ENCODE results near the gene MRPL4.

The MRPL4 gene

DNA sequence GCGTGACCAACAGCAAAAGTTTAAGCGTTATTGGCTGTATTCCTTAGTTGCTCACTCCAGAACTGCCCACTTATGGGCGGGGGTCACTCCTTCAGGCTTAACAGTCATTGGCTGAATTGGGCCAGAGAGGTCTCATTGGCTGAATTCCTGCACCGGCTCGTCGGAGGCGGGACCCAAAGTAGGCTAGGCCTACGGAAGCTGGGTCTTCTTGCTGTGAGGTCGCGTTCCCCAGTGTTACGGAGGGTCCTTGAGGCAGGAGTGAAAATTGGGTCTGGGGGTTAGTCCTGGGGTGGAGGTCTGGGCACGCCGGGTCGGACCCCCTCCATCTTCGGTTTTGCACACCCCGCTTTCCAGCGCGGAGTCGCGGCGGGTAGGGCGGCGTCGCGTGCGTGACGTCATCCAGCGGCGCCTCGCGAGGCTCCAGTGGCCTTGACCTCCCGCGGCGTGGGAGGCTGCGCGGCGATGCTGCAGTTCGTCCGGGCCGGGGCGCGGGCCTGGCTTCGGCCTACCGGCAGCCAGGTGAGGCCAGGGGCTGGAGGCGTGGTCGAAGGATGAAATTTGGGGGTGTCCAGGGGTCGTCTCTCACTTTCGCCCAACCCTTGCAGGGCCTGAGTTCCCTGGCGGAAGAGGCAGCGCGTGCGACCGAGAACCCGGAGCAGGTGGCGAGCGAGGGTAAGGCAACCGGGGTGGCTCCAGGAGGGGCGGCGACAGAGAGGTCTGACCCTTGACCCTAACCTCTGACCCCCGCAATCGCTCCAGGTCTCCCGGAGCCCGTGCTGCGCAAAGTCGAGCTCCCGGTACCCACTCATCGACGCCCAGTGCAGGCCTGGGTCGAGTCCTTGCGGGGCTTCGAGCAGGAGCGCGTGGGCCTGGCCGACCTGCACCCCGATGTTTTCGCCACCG is at the start of gene MRPL4:
MRPL4 (plus strand) TSS at position 423 of the 903 bp plus-strand sequence; CDS start at position 463, 40 bp downstream.
- H3K27ac Mint-ChIP-seq, result peak within 1 kb of the TSS; percentile 96

DNA sequence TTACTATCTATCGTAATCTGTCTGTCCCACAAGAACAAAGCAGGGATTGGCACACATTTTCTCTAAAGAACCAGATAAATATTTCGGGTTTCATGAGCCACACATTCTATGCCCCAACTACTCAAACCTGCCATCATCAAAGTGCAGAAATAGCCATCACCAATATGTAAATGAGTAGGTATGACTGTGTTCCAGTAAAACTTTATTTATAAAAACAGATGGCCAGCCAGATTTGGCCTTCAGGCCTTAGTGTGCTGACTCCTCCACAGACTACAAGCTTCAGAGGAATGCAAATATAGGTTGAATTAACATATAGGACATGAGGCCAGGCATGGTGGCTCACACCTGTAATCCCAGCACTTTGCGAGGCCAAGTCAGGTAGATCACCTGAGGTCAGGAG is 48.3 kb upstream of the MRPL4 start:
- Mint-ChIP-seq H3K4me3 (no peak overlapping the region), H3K27ac (no peak overlapping the region), H3K4me1 (peaks cover 14% of the 10 kb centered on the region), H3K9me3 (peaks cover 6 to 13% of the 10 kb centered on the region in 2 donors), H3K27me3 (no peaks in the 10 kb centered on the region)
- ATAC-seq (no peak), DNase-seq (no peak)

More for the DNA sequence above, at the start of gene MRPL4:
- Mint-ChIP-seq H3K27me3 (no peaks in the 10 kb centered on the region), H3K4me3 (peak within 1 kb of the TSS; percentile 95 to 96), H3K4me1 (peaks cover 47% of the 10 kb centered on the region), H3K9me3 (no peaks in the 10 kb centered on the region)
- peak; percentile 97 for ATAC-seq
- DNase-seq, result peak; percentile 95 to 96

DNA sequence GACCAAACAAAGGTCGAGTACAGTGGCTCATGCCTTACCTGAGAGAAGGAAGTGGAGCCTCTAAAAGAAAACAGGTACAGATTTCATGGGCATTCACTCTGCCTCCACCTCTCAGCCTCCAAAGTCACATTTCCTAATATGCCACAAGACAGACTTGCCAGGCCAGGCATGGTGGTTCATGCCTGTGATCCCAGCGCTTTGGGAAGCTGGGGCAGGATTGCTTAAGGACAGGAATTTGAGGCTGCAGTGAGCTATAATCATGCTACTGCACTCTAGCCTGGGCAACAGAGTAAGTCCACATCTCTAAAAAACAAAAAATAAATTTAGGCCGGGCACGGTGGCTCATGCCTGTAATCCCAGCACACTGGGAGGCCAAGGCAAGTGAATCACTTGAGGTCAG is 46.4 kb upstream of the MRPL4 start:
- ATAC-seq (no peak), DNase-seq (no peak)
- Mint-ChIP-seq H3K27ac (no peak overlapping the region), H3K27me3 (no peaks in the 10 kb centered on the region), H3K4me1 (peaks cover 7% of the 10 kb centered on the region), H3K9me3 (peaks cover 6 to 13% of the 10 kb centered on the region in 2 donors), H3K4me3 (no peak overlapping the region)

DNA sequence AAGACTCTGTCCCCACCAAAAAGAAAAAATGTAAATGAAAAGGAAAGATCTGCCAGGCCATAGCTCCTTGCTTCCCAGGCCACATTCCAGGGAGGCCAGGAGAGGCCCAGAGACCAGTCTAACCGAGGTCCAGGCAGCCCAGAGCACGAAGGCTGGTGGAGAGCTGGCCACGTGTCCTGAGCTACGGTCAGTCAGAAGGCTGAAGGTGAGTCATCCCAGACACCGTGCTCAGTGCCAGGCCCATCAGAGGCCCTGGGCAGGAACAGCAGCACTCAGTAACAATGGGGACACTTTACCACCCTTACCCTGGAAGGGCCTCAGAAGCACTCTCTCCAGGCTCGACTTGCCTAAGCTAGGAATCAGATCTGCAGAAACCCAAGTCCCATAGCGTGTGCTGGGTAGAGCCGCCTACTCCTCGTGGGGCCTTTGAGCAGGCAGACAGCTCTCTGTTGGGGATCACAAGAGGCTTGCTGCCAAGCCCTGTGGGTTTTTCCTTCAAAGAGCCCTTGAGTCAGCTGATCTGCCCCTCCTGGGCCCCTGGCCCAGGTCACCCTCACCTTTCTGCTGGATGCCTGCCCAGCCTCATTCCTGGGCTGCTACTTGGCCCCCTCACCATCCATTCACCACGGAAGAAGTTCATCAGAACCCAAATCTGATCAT is 45.7 kb upstream of the MRPL4 start:
- no peaks in the 10 kb centered on the region for H3K27me3 Mint-ChIP-seq

DNA sequence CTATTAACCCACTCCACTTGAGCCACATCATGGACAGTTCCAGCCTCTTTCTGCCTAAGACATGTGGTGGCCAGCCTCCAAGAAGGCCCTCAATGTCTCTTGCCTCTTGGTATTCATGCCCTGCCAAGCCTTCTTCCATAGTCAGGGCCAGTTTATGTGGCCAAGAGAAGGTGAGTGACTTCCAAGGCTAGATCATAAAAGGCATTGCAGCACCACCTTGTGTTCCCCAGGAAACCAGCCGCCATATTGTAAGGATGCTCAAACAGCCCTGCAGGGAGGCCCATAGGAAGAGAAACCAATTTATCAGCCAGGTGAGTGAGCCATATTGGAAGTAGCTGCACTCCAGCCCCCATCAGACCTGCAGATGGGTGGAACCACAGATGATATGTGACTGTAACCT is 45.0 kb upstream of the MRPL4 start:
- peaks cover 6 to 13% of the 10 kb centered on the region in 2 donors for H3K9me3 Mint-ChIP-seq
- ATAC-seq, result no peak
- H3K4me1 Mint-ChIP-seq, result peaks cover 7% of the 10 kb centered on the region
- H3K27me3 Mint-ChIP-seq, result no peaks in the 10 kb centered on the region
- H3K27ac Mint-ChIP-seq, result peak overlapping the region in 1 of 2 donors; percentile 53
- H3K4me3 Mint-ChIP-seq, result no peak overlapping the region
- no peak for DNase-seq

More for the DNA sequence above, 45.7 kb upstream of the MRPL4 start:
- ATAC-seq (no peak), DNase-seq (no peak)
- no peak overlapping the region for H3K27ac Mint-ChIP-seq
- H3K4me3 Mint-ChIP-seq, result no peak overlapping the region
- peaks cover 7% of the 10 kb centered on the region for H3K4me1 Mint-ChIP-seq
- peaks cover 6 to 13% of the 10 kb centered on the region in 2 donors for H3K9me3 Mint-ChIP-seq

DNA sequence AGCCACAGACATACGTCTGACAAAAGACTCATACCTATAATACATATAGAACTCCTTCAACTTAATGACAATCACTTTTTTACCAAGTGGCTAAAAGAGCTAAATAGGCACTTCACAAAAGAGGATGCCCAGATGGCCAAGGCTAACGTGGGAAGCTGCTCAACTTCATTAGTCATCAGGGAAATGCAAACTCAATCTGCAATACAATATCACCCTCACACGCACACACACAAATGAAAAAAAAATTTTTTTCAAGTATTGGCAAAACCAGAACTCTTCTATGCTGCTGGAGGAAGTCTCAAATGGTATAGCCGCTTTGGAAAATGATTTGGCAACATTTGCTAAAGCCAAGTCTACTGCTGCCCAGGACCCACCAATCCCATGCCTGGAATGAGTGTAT is 42.7 kb upstream of the MRPL4 start:
- Mint-ChIP-seq H3K27ac (no peak overlapping the region), H3K4me3 (no peak overlapping the region), H3K27me3 (no peaks in the 10 kb centered on the region), H3K9me3 (peaks cover 6 to 13% of the 10 kb centered on the region in 2 donors), H3K4me1 (peaks cover 7% of the 10 kb centered on the region)
- DNase-seq (no peak), ATAC-seq (no peak)

DNA sequence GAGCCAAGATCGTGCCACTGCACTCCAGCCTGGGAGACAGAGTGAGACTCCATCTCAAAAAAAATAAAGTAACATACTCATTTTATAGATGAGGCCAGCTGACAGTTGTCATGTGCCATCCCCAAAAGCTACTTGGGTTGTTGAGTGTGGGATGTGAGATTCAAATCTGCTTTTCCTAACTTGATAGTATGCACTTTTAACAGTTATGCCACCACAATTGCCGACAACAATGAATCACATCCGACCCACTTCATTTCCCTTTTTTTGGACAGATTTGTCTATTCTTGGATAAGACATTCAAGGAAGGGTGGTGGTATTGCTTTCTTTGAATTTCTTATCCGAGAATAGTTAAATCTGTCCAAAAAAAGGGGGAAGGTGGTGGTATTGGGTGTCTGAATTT is 41.0 kb upstream of the MRPL4 start:
- Mint-ChIP-seq H3K9me3 (peaks cover 6 to 13% of the 10 kb centered on the region in 2 donors), H3K4me3 (no peak overlapping the region), H3K4me1 (peaks cover 7% of the 10 kb centered on the region), H3K27ac (peak overlapping the region in 1 of 2 donors; percentile 76), H3K27me3 (no peaks in the 10 kb centered on the region)
- DNase-seq (no peak), ATAC-seq (no peak)

DNA sequence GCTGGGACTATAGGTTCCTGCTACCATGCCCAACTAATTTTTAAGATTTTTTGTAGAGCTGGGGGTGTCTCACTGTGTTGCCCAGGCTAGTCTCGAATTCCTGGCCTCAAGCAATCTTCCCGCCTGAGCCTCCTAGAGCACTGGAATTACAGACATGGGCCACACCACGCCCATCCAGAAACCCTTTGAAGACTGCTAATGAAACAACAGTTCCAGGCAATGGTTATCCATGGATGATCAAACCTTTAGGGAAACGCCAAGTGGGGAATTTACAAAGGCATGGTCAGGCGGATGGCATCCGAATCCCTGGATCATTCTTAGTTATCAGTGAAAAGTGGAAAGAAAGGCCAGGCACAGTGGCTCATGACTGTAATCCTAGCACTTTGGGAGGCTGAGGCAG is 40.3 kb upstream of the MRPL4 start:
- Mint-ChIP-seq H3K9me3 (peaks cover 4 to 11% of the 10 kb centered on the region in 2 donors), H3K27me3 (no peaks in the 10 kb centered on the region), H3K4me1 (peaks cover 4% of the 10 kb centered on the region), H3K4me3 (no peak overlapping the region), H3K27ac (no peak overlapping the region)
- ATAC-seq (no peak), DNase-seq (no peak)

DNA sequence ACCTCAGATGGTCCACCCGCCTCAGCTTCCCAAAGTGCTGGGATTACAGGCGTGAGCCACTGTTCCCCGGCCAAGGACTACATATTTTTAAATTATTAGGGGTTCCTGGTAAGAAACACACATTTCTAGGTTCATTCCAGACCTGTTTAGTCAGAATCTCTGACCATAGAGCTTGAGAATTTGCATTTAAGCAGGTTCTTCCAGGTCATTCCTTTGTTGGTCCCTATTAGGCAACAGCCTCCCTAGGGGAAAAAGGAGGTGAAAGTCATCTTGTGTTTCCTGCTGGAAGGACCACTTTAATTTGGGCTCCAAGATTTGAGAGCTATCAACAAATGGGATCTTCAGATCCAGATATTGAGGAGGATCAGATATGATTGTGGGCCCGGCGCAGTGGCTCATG is 37.2 kb upstream of the MRPL4 start:
- no peaks in the 10 kb centered on the region for H3K9me3 Mint-ChIP-seq
- H3K4me3 Mint-ChIP-seq, result no peak overlapping the region
- DNase-seq (no peak), ATAC-seq (no peak)
- H3K27me3 Mint-ChIP-seq, result no peaks in the 10 kb centered on the region
- H3K4me1 Mint-ChIP-seq, result peaks cover 10% of the 10 kb centered on the region
- H3K27ac Mint-ChIP-seq, result no peak overlapping the region

DNA sequence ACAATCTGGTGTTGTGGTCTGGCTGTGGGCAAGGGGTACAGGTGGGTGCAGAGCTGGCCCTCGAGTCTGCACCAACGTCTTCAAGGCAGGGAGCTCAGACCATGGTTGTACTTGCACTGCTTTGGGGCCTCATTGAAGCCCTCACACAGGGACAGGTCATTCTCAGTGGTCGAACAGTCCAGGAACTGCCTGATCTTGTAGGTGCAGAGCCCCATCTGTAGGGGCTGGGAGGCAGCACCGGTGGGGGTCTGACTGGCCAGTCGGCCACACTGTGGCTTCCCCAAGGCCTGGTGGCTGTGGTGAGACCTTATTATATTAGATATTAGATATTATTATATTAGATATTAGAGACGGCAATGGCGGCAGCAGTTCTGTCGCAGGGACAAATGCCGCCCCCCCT is 34.9 kb upstream of the MRPL4 start:
- Mint-ChIP-seq H3K27ac (no peak overlapping the region), H3K27me3 (no peaks in the 10 kb centered on the region), H3K4me3 (no peak overlapping the region), H3K4me1 (peaks cover 23% of the 10 kb centered on the region), H3K9me3 (no peaks in the 10 kb centered on the region)
- ATAC-seq (no peak), DNase-seq (no peak)

DNA sequence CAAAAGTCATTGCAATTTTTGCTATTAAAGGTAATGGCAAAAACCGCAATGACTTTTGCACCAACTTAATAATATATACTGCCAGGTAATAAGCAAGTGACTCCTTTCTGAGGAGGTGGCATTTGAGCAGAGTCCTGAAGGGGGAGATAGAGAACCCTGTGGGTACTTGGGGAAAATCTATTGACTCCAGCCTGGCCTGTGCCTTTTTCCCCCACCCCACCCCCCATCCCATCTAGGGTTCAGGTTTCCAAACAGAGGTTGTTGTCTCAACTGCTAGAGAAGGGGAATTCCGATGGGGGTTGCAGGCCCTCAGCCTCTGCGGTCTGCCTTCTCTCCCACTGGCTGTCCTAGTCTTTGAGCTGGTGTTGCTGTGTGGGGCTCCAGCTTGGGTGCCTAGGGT is 32.3 kb upstream of the MRPL4 start:
- peak overlapping the region in 1 of 2 donors; percentile 67 for H3K27ac Mint-ChIP-seq
- H3K4me3 Mint-ChIP-seq, result no peak overlapping the region
- peaks cover 23% of the 10 kb centered on the region for H3K4me1 Mint-ChIP-seq
- no peaks in the 10 kb centered on the region for H3K9me3 Mint-ChIP-seq
- no peaks in the 10 kb centered on the region for H3K27me3 Mint-ChIP-seq
- DNase-seq, result peak; percentile 20 to 44
- ATAC-seq, result peak; percentile 87

DNA sequence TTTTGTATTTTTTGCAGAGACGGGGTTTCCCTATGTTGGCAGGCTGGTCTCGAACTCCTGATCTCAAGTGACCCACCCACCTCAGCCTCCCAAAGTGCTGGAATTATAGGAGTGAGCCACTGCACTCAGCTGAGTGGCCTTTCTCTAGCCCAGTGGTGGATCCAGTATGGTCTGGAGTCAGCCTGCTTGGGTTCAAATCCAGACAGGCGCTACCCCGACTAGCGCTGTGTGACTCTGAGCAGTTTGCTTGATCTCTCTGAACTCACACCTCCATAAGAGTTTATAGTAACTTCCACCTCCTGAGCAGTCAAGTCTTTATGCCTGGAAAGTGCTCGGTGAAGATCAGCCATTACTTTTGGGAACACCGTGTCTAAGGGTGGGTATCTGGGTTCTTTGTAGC is 31.3 kb upstream of the MRPL4 start:
- no peak for DNase-seq
- Mint-ChIP-seq H3K4me1 (peaks cover 24% of the 10 kb centered on the region), H3K4me3 (no peak overlapping the region), H3K9me3 (no peaks in the 10 kb centered on the region), H3K27ac (no peak overlapping the region), H3K27me3 (no peaks in the 10 kb centered on the region)
- ATAC-seq, result no peak

DNA sequence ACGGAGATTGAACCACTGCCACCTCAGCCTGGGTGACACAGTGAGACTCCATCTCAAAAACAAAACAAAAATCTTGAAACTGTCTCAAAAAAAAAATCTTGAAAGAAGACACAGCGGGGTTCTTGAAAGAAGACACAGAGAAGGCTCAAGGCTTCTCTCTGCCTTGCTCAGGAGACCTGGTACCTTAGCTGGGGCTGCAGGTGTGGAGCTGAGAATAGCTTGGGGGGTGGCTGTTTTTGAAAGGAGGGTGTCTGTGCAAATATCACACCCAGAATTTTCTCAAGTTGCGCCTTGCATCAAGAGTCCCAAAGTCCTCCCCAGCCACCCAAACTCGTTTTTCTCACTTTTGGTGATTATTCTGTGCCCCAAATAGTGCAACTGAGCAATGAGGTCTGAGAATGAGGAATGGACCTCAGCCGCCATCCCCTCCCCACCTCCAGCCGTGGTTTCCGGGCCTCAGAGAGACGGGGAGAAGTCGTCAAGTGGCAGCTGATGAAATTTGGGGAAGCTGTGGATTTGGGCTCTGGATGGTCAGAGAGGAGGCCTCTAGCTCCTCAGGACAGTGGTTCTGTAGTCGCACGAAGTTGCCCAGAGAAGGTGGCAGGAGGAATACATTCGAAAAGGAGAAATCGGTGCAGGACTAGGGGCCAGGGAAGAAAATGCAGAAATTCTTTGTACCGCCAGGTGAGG is 29.7 kb upstream of the MRPL4 start:
- H3K4me3 Mint-ChIP-seq, result no peak overlapping the region
- ATAC-seq, result no peak
- no peak overlapping the region for H3K27ac Mint-ChIP-seq
- no peaks in the 10 kb centered on the region for H3K27me3 Mint-ChIP-seq
- H3K4me1 Mint-ChIP-seq, result peaks cover 33% of the 10 kb centered on the region
- H3K9me3 Mint-ChIP-seq, result no peaks in the 10 kb centered on the region
- no peak for DNase-seq

DNA sequence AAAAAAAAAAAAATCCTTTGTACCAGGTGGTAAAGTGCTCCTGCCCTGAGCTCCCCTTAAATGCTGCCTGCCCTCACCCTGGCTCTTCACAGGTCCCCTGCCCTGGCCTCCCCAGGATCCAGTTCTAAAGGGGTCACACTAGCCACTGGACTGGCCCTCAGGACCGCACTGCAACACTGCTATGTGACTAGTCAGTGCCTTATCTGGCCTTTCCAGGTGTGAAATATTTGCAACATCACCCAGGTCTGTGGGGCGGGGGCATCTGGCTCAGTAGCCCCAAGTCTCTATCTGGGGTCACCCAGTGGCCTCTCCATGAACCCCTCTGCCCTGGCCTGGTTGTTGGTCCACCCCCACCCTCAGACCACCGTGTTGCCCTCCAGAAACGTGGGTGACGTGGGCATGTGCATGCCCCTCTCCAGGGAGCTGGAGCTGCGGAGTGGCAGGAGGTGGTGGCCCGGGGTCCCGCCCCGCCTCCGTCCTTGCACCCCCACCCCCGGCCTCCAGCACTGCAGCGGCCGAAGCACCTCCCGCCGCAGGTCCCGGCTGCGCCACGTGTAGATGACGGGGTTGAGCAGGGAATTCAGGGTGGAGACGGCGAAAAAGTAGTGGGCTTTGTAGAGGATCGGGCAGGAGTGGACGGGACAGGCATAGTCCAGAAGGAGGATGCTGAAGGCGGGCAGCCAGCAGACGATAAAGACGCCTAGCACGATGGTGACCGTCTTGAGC is 28.4 kb upstream of the MRPL4 start:
- no peak for ATAC-seq
- H3K27ac Mint-ChIP-seq, result peak overlapping the region in 1 of 2 donors; percentile 89
- H3K27me3 Mint-ChIP-seq, result no peaks in the 10 kb centered on the region
- H3K4me1 Mint-ChIP-seq, result peaks cover 39% of the 10 kb centered on the region
- DNase-seq, result no peak
- H3K4me3 Mint-ChIP-seq, result no peak overlapping the region
- H3K9me3 Mint-ChIP-seq, result no peaks in the 10 kb centered on the region

DNA sequence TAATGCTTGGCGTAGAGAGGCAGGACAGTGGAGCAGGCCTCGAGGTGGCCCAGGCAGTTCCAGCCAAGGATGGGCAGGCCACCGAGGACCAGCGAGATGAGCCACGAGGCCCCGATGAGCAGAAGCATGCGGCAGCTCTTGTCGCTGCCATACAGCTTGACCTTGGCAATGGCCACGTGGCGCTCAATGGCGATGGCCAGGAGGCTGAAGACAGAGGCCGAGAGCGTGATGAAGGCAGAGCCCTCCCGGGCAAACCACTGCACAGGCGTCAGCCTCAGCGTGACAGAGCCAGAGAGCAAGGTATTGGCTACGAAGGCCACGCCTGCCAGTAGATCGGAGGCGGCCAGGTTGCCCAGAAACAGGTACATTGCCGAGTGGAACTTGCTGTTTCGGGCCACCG is 27.7 kb upstream of the MRPL4 start:
- Mint-ChIP-seq H3K27ac (no peak overlapping the region), H3K4me1 (peaks cover 39% of the 10 kb centered on the region), H3K9me3 (no peaks in the 10 kb centered on the region), H3K4me3 (no peak overlapping the region), H3K27me3 (no peaks in the 10 kb centered on the region)
- ATAC-seq, result no peak
- no peak for DNase-seq
